Effector CD8-positive, alpha-beta T cell (primary cell): ENCODE results near the gene UBE2O.

Source experiments
- DNase-seq: peaks from one replicate; lab custom pipeline; 2025; lab: John Stamatoyannopoulos, UW
- total RNA-seq, 4 experiments: gene quantifications; one replicate each; lab custom pipeline; 2026; lab: John Stamatoyannopoulos, UW

Gene UBE2O
- 80.4 to 124 (median 100) reads per million in 4 experiments for total RNA-seq

DNA sequence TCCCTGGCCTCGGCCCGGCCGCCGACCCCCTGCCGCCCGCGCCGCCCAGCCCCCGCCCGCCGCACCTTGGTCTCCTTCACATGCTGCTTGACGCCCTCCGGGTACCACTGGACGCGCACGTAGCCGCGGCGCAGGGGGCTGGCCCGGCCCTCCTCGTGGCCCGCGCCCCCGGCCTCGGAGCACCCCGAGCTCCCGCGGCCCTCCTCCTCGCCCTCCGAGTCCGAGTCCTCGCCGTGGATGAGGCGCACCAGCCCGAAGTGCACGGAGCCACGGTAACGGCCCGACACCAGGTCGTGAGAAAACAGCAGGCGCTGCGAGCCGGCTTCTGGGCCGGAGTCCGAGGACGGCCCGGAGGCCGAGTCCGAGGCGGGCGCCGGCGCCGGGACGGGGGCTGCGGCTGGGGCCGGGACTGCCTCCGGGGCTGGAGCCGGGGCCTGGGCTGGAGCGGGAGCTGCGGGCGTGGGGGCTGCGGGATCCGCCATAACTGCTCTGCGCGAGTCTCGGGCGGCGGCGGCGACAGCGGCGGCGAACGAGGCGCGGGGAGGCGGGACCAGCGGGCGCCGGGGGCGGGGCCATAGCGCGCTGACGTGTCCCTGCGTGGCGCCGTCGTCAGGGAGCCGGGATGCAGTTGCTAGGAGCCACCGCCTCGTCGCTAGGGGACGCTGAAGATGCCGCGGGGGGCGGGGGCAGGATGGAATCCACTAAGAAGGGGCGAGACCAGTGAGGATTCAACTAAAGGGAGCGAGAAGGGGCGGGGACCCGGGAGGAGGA, at the start of gene UBE2O:
TSS of gene UBE2O (minus strand) at position 493 of the 771 bp plus-strand sequence. CDS start at position 482, 11 bp downstream.
- peak; percentile 89 for DNase-seq

DNA sequence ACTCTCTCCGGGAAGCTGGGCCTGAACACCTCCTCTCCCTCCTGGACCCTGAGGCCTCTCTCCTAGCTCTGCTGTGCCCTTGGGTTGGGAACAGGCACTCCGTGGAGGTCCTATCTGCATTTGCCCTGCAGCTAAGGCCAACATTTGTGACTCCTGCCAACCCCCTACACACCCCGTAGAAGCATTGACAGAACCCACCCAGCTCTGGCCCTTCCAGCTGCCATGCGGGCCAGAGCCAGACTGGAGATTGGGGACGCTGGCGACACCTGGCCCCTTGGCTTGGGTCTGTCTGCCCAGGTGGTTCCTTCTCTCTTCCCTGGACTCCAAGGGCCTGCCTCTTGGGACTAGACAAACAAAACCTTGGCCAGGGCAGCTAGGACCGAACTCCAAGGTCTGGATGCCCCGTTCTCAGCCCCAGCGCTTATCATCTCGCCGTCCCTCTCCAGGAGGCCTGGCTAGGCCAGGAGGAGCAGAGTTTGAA, 48.9 kb upstream of the UBE2O start:
- no peak for DNase-seq

DNA sequence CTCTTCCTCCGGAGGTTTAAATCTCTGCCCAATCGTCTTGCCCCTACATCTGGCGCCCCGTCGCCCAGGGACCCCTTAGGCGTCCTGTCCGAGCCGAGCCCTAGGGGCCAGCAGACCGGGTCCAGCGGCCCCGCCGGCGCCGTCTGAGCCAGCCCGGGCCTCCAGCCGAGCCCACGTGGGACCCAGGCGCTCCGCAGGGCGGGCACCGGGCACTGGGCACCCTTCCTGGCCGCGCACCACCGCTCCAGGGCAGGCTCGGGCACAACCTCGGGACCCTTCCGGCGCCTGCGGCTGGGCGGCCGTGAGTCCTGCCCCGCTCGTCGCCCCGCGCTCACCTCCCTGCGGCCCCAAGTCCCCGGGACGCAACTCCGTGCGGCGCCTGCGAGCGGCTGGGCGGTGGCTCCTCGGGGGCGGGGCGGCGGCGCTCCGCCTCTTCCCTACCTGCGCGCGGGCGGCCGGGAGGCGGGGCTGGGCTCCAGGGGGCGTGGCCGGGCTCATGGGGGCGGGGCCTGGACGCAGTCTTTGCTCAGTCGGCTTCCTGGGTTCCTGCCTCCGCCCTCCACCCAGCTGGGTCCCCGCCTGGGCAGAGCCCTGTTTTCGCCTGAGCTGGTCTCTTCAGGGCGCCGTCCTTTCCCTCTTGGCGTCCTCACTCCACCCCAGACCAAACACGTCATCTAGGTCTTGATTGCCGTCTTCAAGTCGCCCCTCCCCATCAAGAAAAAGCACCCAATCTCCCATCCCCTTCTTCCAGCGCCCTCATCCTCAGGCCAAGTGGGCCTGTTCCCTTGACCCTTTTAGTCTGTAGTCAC, 48.3 kb upstream of the UBE2O start, which contains the start of gene RHBDF2:
TSS of gene RHBDF2 (minus strand) at position 406 of the 809 bp plus-strand sequence. CDS start 19,899 bp downstream, outside the sequence.
- peak; percentile 91 for DNase-seq

DNA sequence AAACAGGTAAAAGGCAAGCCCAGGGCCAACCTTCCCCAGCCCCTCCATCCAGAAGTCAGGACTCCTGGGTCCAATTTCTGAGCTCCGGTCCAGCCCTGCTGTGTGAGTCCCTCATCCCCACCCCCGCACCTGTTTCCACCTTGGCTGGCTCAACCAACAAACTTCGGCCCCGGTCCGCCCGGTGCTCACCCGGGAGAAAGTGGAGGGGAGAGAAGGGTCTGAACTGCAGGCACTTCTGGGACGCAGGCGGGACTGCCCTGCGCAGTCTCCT, 47.7 kb upstream of the UBE2O start:
- no peak for DNase-seq

DNA sequence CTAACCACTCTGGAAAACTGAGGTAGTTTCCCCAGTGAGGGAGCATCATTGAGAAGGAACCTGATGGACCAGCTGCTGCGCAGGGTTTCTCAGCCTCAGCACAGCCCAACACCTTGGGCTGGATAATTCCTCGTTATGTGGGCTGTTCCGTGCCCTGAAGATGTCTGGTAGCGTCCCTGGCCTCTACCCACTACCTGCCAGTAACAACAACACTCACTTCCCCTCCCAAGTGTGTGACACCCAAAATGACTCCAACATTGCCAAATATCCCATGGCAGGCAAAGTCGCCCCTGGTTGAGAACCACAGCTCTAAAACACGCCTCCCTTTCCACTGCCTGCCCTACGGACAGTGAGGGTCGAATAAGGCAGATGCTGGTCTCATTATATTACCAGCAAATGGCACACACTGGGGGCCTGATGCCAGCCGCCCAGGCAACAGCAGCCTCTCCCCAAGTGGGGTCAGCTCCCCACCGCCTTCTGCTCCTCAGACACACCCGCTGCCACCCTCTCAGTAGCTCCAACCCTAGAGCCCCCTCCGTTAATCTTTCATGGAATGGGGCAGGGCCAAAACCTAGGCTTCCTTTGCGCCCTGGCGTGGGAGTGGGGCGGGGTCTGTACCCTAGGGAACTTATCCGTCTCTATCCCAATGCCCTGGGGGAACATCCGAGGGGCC, 47.3 kb upstream of the UBE2O start:
- DNase-seq: no peak

DNA sequence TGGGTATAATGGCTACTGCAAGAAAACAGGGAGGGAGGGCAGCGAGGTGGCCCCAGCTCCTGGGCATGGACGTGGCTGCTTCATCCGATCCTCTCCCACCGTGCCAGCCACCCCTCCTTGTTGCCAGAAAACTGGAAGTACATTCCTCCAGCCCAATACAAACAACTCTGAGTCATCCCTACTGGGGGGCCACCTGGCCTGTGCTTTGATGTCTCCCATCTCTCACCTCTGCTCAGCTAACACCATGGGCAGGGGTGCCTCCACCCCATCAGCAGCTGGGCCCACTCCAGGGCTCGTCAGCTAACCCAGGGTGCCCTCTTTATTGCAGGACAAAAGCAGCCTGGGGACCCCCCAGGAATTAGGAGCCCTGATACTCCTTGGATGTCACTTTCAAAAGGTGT, 46.3 kb upstream of the UBE2O start:
- no peak for DNase-seq

DNA sequence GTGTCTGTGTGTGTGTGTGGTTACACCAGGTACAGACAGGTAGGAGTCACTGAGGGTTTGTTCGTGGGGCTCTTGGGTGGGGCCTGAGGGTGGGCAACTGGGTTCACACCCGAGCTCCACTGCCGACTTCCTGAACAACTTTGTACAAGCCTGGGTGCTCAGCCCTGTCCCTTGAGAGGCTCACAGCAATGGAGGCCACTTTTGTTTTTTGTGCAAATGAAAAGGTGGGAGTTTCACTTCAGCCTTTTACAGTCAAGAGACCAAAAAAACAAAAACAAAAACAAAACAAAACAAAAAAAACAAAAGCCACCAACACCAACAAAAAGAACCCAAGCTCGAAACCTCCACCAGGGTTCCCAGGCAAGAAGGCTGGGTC, 45.9 kb upstream of the UBE2O start:
- DNase-seq: no peak

DNA sequence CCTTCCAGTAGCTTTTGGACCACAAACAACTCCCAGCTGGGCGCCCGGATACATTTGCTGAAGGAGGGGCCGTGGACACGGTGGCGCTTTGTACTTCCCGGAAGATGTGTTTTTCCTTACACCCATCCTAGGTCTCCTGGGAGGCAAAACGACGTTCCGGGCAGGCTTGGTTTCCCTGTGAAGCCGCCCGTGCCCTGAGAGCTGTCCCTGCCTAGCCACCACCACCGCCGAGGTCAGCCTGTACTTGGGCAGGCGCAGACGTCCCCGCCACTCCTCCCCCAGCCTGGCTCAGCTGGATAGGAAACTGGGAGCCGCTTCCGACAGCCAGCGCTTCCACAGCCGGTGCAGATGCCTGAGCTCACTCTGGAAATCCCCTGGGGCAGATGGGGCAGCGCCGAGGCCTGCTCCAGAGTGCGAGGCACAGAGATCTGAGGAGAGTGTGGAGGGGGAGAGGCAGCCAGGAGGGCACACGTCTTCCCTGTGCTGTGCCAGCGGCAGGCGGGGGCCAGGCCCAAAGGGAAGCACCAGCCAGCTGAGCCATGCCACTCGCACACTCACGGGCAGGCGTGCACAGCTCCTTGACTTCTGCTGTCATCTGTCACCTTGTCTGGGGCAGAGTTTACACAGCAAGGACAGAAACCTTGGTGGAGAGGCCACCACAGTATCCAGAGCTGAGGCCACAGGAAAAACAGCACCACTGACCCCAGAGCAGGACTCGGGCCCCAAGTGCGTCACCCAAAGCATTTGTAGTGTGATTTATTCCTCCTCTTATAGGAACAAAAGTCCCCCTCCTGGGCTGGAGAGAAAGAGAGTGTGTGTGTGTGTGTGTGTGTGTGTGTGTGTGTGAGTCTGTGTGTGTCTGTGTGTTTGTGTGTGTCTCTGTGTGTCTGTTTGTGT, 45.3 kb upstream of the UBE2O start:
- DNase-seq: no peak

DNA sequence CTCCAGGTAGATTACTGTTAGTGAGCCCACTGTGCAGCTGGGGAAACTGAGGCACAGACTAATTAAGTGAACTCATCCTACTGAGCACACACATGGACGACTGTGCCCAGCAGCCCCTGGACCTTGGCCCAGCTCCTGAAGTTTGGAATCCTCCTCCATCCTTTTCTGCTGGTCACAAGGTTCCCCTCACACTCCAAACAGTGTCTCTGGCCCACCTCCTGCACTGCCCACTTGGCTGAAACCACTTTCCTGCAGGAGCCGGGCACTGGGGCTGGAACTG, 44.7 kb upstream of the UBE2O start:
- no peak for DNase-seq

DNA sequence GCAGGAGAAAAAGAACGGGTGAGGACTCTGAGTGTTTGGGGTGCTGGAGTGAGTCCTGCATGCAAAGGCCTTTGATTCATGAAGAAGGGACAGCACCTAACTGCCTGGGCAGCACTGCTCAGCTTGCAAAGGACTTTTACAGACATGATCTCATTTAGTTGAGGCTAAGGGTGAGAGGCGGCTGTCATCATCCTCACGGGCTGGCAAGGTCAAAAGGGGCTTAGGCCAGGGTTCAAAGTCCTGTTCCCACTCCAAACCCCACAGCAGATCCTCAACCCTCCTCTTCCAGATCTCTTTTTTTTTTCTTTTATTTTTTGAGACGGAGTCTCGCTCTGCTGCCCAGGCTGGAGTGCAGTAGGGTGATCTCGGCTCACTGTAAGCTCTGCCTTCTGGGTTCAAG, 43.5 kb upstream of the UBE2O start:
- DNase-seq: no peak

DNA sequence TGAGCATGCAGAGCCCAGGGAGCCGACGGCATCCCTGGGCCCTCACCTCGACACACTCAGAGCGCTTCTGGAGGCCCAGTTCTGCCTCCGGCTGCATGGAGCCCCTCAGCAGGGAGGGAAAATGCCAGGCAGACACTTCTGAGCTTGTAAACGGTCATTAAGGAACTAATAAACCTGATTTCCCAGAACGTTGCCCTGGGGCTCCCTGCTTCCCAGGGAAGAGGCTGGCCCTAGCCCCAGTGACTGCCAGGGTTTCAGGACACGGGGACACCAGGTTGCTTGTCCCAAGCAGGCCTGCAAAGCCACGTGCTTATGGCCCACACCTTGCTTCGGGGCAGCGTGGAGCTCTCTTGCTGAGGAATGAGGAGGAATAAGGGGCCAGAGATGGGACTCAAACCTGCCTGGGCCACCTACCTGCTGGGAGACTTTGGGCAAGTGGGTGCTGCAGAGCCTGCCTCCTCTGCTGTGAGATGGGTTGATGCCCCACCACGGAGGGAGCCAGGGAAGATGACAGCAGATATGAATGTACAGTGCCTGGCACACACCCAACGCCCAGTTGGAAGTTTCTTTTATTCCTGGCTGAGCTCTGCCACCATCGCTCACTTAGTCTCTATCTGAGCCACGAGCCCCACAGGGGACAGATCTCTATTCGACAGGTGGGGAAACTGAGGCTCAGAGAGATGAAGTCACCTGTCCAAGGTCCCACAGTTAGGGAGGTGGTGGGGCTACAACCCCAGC, 42.9 kb upstream of the UBE2O start:
- no peak for DNase-seq

DNA sequence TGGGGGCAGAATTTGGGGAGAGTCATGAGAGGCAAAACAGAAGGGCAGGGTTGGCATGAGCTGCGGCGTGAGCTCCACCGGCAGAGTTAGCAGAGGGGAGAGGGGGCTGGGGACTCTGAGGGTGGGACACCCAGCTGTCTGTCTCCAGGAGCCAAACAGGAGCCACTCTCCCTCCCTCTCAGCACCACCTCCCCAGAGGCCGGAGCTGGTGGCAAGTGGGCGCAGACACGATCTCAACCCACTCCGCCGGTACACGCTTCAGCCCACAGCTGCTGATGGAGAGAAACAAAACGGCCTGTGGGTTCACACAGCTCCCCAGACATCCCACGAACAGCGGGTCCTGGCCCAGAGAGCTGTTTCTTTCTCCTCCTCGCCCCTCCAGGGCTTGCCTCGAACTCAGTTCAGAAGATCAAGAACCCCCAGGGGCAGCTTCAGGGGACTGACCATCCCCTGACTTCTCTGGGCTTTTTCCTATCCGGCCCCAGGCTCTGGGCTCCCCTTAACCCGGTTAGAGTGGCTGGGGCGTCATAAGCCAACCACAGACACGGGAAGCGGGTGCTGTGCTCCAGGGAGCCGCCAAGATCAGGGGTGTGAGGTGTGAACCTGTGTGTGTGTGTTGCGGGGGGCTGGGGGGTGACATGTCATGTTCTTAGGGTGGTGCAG, 40.7 kb upstream of the UBE2O start:
- DNase-seq: no peak

DNA sequence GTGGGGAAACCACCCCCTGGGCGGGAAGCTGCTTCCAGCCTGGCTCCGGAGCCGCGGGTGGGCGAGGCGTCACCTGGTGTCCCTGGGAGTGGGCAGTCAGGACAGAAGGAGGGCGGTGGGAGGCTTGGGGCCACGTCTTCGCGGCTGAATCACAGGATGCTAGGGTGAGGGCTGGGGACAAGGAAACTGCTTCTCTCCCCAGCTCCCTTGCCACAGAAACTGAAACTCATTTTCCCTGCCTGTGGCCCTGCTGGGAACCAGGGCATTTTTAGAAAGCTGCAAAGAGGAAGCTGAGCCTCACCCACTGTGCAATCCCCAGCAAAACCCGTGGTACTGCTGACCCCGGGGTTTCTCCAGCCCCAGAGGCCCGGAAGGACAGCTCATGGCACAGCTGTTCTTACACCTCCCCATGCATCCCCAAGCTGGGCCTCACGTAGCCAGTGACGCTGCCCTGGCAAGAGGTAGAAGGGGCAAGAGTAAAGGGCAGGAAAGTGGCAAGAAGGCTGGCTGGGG, 40.1 kb upstream of the UBE2O start:
- DNase-seq: no peak

DNA sequence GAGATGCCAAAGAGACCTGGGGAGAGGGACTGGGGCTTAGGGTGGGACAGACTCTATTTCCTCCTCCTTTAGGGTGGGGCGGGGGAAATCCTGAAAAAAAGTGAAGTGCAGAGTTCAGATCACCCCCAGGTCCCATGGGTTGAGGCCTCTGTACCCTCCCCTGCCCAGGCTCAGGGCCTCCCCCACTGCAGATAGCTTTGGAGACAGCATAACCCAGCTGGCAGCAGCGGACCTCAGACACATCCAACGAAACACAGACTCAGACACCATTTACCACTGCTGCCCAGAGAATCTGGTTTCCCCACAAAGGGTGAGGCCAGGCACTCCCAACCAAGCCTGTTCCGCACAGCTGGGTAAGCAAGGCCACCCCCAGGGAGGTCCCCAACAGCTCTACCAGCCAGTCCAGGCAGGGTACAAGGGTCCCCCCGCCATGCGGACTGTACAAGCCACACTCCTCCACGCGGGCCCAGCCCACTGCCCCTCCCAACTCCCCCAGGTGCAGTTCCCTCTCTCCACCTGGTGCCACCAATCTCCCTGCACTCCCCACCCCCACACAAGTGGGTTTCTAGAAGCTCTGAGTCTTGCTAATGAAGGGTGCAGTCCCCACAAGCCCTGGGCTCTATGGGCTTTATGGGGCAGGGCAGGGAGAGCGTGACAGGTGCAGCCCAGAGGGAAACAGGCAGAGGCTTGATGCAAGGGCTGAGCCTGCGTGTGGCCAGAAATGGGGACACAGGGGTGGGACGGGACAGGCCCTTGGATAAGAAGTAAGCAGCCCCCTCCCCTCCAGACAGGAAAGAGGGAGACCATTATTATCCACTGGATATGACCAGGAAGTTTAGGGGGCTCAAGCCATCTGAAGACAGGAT, 39.4 kb upstream of the UBE2O start:
- no peak for DNase-seq

DNA sequence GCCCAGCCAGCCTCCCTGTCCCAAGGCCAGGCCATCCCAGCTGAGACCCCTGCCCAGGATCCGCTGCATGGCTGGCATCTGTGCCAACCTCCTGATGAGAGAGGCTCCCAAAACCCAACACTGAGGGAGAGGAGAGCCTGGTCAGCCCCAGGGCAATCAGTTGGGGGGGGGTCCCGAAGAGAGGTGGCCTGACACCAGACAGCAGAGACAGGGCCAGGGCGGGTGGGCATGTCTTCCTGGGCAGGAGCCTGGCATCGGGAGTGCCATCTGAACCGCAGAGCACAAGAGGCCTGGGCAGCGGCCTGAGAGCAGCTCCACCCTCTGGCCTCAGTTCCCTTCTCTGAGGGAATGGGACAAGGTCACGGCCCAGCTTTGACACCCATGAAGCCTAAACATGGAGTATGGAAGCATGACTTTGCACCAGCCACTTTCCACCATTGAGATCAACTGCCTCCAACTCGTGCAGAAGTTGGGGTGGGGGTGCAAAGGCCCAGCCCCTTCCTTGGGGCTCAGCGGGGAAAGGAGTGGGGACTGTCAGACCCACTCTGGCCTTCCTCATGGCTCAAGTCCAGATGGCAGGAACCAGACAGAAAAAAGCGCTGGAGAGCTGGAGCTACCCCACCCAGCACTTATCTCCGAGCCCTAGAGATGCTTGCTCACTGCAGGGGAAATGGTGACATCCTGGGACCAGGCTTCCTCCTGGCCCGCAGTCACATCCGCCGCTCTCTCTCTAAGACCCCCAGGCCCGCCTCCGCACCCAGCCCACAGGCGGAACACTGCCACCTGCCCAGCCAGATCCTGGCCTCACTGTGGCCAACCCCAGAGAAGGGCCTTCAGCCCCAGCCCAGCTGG, 38.5 kb upstream of the UBE2O start:
- no peak for DNase-seq

DNA sequence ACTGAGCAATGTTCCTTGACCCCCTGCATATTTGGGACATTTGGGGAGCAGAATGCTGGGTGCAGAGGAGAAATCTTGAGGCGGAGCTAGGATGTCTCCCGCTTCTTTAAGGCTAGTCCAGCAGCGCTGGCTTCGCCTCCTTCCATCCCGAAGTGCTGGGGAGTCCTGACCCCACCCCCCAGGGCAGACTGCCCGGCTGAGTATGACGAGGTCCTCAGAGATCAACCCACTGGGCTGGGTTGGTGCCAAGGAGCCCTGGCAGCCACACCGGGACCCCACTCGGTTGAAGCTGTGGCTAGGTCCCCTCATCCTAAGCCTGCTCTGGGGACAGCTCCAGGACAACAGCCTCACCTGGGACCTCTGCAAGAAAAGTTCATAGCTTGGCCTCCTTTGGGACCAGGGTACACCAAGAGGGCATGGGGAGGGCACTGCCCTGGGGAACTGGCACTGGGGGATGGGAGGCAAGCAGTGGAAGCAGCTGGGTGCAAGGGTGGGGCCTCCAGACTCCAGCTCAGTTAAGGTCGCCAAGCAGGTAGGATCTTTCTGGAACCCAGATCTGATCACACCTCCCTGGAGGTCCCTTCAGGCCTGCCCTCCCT, 37.3 kb upstream of the UBE2O start:
- DNase-seq: no peak

DNA sequence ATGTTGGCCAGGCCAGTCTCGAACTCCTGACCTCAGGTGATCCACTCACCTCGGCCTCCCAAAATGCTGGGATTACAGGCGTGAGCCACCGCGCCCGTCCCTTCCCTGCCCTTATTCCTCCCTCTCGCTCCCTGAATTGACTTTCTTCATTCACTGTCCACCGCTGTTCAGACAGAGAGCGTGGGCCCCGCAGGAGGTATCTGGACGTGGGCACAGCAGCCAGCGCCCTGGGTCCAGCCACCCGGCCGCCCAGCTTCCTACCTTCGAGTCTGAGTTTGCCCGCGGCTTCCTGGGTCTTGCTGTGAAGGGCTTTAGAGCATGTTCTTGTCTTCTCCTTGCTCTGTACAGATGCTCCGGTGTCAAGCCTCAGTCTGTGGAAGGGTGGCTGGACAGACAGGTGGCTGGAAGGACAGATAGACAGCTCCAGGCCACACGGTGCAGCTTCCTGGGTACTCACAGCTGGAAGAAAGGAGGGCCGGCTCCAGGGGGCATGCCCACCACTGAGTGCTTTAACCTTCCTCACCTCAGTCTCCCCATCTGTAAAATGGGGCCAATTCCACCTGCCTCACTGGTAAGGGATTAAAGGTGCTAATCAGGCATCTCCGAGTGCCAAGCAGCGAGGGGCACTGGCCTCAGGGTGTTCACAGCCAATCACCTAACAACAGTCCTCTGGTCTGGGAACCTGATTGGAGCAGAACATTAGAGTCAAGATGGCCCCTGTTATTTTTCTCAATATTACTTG, 34.7 kb upstream of the UBE2O start:
- no peak for DNase-seq
